Panc1 (cell line): ENCODE measurements around the gene SYNCRIP. TPM values are rescaled to one million over a fixed set of nuclear protein-coding genes. Genes with fewer than 3 reads are reported as not detected.

Source experiments
- ATAC-seq: fragments of 200-7000 bp; cut with Tn5 transposase; 2 replicates; pipeline ENCODE4 v1.9.1; 2020; ENCODE audit warnings: mild to moderate bottlenecking, moderate library complexity
- BruUV-seq: library from RNA; stranded (reverse); fragments of 400-500 nt; replicated peaks from 2 replicates; lab custom pipeline; 2021; lab: Mats Ljungman, UMichigan
- CTCF ChIA-PET: fragments of 300-600 bp; sonication (Branson Sonifier 250); formaldehyde crosslinking; loops from one replicate; lab custom pipeline; 2022; ENCODE audit warnings: antibody characterized with exemption; lab: Charles Lee
- POLR2A ChIA-PET: fragments of 300-600 bp; sonication (Branson Sonifier 250); formaldehyde crosslinking; loops from one replicate; lab custom pipeline; 2022; ENCODE audit warnings: antibody characterized with exemption; lab: Charles Lee
- DNase-seq: peaks from one replicate; pipeline ENCODE4 v3.0.0-alpha.2; 2010; ENCODE audit warnings: low read depth, low spot score
- H3K27ac ChIP-seq: 2 replicates; pipeline ENCODE4 v1.5.1; 2011; ENCODE audit warnings: mild to moderate bottlenecking, low read length, inconsistent platforms
- H3K27me3 ChIP-seq: fragments of 200-500 bp; sonication (Bioruptor generic); 2 replicates; pipeline ENCODE4 v1.6.0; 2014; ENCODE audit warnings: low read length, inconsistent platforms; ENCODE audit not compliant: control insufficient read depth, insufficient read depth
- H3K36me3 ChIP-seq: fragments of 200-500 bp; sonication (Bioruptor generic); 2 replicates; pipeline ENCODE4 v1.5.1; 2014; ENCODE audit warnings: inconsistent platforms, mild to moderate bottlenecking, low read length, moderate library complexity; ENCODE audit not compliant: control insufficient read depth, insufficient read depth
- H3K4me1 ChIP-seq: 2 replicates; pipeline ENCODE4 v1.5.1; 2011; ENCODE audit warnings: inconsistent platforms, mild to moderate bottlenecking, low read length, moderate library complexity; ENCODE audit not compliant: control insufficient read depth, insufficient read depth
- H3K4me3 ChIP-seq, 2 experiments: 2 replicates each; pipeline ENCODE4 v1.5.1; 2011 to 2012; ENCODE audit warnings: low read depth in 2 of 2, low read length in 2 of 2, mild to moderate bottlenecking in 2 of 2, inconsistent platforms in 1 of 2, moderate library complexity in 1 of 2
- H3K9me3 ChIP-seq: fragments of 200-500 bp; sonication (Bioruptor generic); 2 replicates; pipeline ENCODE4 v1.5.1; 2014; ENCODE audit warnings: low read depth, mild to moderate bottlenecking, inconsistent platforms, low read length, moderate library complexity; ENCODE audit not compliant: control insufficient read depth, insufficient read depth
- CTCF ChIP-seq: fragments of 450-650 bp; IDR thresholded peaks from 2 replicates; pipeline ENCODE4 v1.5.1; 2017; ENCODE audit warnings: mild to moderate bottlenecking
- POLR2AphosphoS5 ChIP-seq: IDR thresholded peaks from 2 replicates; pipeline ENCODE4 v1.6.1; 2012; ENCODE audit warnings: mild to moderate bottlenecking, low read depth, low read length, moderate library complexity
- REST ChIP-seq, 2 experiments: IDR thresholded peaks; 2 replicates each; pipeline ENCODE4 v1.6.1; 2011 to 2012; ENCODE audit warnings: low read depth in 2 of 2, control low read depth in 1 of 2, low read length in 1 of 2, mild to moderate bottlenecking in 1 of 2, moderate library complexity in 1 of 2; ENCODE audit not compliant: insufficient read depth in 1 of 2
- SIN3A ChIP-seq: IDR thresholded peaks from 2 replicates; pipeline ENCODE4 v1.6.1; 2012; ENCODE audit warnings: low read depth, mild to moderate bottlenecking, low read length, moderate library complexity, borderline replicate concordance; ENCODE audit not compliant: insufficient read depth
- TCF7L2 ChIP-seq: IDR thresholded peaks from 2 replicates; pipeline ENCODE4 v1.6.1; 2011; ENCODE audit warnings: mild to moderate bottlenecking, low read depth, low read length, inconsistent platforms
- in situ Hi-C: cut with HindIII; loops from 2 replicates; pipeline ENCODE4 v1.10.0; 2016; ENCODE audit warnings: low sequenced_read_pairs, low pct_unique_long_range_greater_than_20kb
- intact Hi-C: fragments of 100-400 bp; cut with micrococcal nuclease; formaldehyde crosslinking; loops from one replicate; pipeline ENCODE4 v1.10.0; 2022; ENCODE audit not compliant: unreplicated experiment
- total RNA-seq: library from RNA; stranded (reverse); gene quantifications from one replicate; pipeline ENCODE4 v1.2.1, GENCODE V29; 2021; ENCODE audit not compliant: unreplicated experiment

The SYNCRIP gene
- total RNA-seq, 1 experiment from 2014 or later = 141 TPM

GRCh38 chr6:85643537-85644278, 1.0 kb upstream of the SYNCRIP start:
- in situ Hi-C loops (no loop called here), intact Hi-C loops (loop anchor here (1.0 kb wide), 1 partner anchor 35 kb away; no protein-coding TSS in a partner anchor)
- Histone ChIP-seq H3K27ac (peak overlapping the region; percentile 99), H3K36me3 (peaks cover 23% of the 10 kb centered on the region), H3K9me3 (no peaks in the 10 kb centered on the region), H3K27me3 (no peaks in the 10 kb centered on the region), H3K4me3 (peak overlapping the region; percentile 63 to 66), H3K4me1 (peaks cover 21% of the 10 kb centered on the region; the same call in 1 of the 2 replicates)
- no TSS peak for BruUV-seq
- CTCF ChIA-PET = no interaction called here
- TF ChIP-seq POLR2AphosphoS5 = peak; percentile 91
- peak; percentile 92; the same call in 1 of the 2 replicates for TF ChIP-seq SIN3A
- peak; percentile 70 for TF ChIP-seq TCF7L2
- no peak for TF ChIP-seq CTCF
- 0 out of 4 replicates have a peak, but pooled peaks of 1 of the 2 experiments have one; percentile 26 for TF ChIP-seq REST (IDR thresholded peaks at IDR 0.05; ENCODE audit: insufficient read depth in 1 of 2, low read depth in 2 of 2, low read length in 1 of 2)
- POLR2A ChIA-PET = interaction anchor here (0.5 to 4.0 kb wide), 7 partner anchors 28 to 345 kb away, joined by 3 to 47 read pairs (median 7); partner anchors contain the start of gene SNX14
- ATAC-seq (peak; percentile 78), DNase-seq (peak; percentile 64)

- BruUV-seq = no TSS peak
- POLR2A ChIA-PET = interaction anchor here (0.5 to 4.0 kb wide), 3 partner anchors 16 to 36 kb away, joined by 4 to 47 read pairs (median 4); no protein-coding TSS in a partner anchor
- intact Hi-C loops = no loop called here
- TF ChIP-seq REST (IDR thresholded peaks at IDR 0.05; ENCODE audit: insufficient read depth in 1 of 2, low read depth in 2 of 2, low read length in 1 of 2) (no peak), POLR2AphosphoS5 (no peak), SIN3A (peak; percentile 85; the same call in 1 of the 2 replicates)
- Histone ChIP-seq H3K36me3 (peaks cover 36% of the 10 kb centered on the region), H3K27me3 (no peaks in the 10 kb centered on the region), H3K9me3 (no peaks in the 10 kb centered on the region), H3K4me3 (peak overlapping the region; percentile 79 to 91), H3K27ac (peak overlapping the region; percentile 95), H3K4me1 (peaks cover 21% of the 10 kb centered on the region; the same call in 1 of the 2 replicates)
- in situ Hi-C loops = no loop called here
- CTCF ChIA-PET = no interaction called here
- DNase-seq (no peak), ATAC-seq (no peak; the same call in 1 of the 2 replicates)
These were observed 551 bp downstream of the SYNCRIP start for GRCh38 chr6:85641897-85642773.
